Small intestine (tissue), 7 donors: ENCODE data around the gene PDCD4. TPM values are rescaled to one million over a fixed set of nuclear protein-coding genes. Genes with fewer than 3 reads are reported as not detected.
"Not testable (repeated sequence)": the region's sequence is repeated elsewhere in the genome, so short reads cannot be mapped to it uniquely, and the experiment has no call there.

ENCODE experiments used
- DNase-seq, 2 donors: peaks; one replicate each; pipeline versions ENCODE4 v3.0.0 to v3.0.0-alpha.2; 2013
- FAIRE-seq: peaks from 2 replicates; lab custom pipeline; 2012; peaks lifted over from hg19 to GRCh38; lab: Jason Lieb, UNC
- H3K27ac ChIP-seq, 3 donors: one replicate each; pipeline ENCODE4 v1.5.1; 2013; ENCODE audit warnings: low read length in 2 of 3, mild to moderate bottlenecking in 2 of 3, control low read depth in 1 of 3, inconsistent platforms in 1 of 3, low read depth in 1 of 3, moderate library complexity in 1 of 3
- H3K27me3 ChIP-seq, 3 donors: one replicate each; pipeline ENCODE4 v1.6.1; 2013; ENCODE audit warnings: low read length in 3 of 3, inconsistent platforms in 1 of 3; ENCODE audit not compliant: control insufficient read depth in 3 of 3, insufficient read depth in 3 of 3
- H3K36me3 ChIP-seq, 3 donors: one replicate each; pipeline ENCODE4 v1.6.1; 2013; ENCODE audit warnings: low read length in 3 of 3, inconsistent platforms in 1 of 3, low read depth in 1 of 3, mild to moderate bottlenecking in 1 of 3, moderate library complexity in 1 of 3; ENCODE audit not compliant: control insufficient read depth in 3 of 3, insufficient read depth in 2 of 3
- H3K4me1 ChIP-seq, 3 donors: one replicate each; pipeline ENCODE4 v1.6.1; 2013; ENCODE audit warnings: low read length in 2 of 3, inconsistent platforms in 1 of 3, low read depth in 1 of 3, mild to moderate bottlenecking in 1 of 3, moderate library complexity in 1 of 3; ENCODE audit not compliant: control insufficient read depth in 3 of 3, insufficient read depth in 2 of 3
- H3K4me3 ChIP-seq, 3 donors: one replicate each; pipeline ENCODE4 v1.5.1; 2013; ENCODE audit warnings: low read length in 3 of 3, control low read depth in 1 of 3, inconsistent platforms in 1 of 3, low read depth in 1 of 3, mild to moderate bottlenecking in 1 of 3, moderate library complexity in 1 of 3
- H3K9me3 ChIP-seq, 2 donors: one replicate each; pipeline ENCODE4 v1.6.1; 2013; ENCODE audit warnings: low read depth in 1 of 2, low read length in 1 of 2; ENCODE audit not compliant: control insufficient read depth in 2 of 2, insufficient read depth in 1 of 2
- WGBS, 3 donors: extraction: QIAGEN DNeasy Blood & Tissue Kit; methylation state at CpG; one replicate each; pipeline ENCODE4 v1.1.7; 2013; 5-methylcytosine and 5-hydroxymethylcytosine counted together
- polyA plus RNA-seq, 4 donors: library from polyadenylated mRNA; stranded (reverse) in 3 of 4; unstranded in 1 of 4; fragments of 200-250 nt in 3 of 4; fragments of 120-200 nt in 1 of 4; gene quantifications; one replicate each; pipeline versions ENCODE4 v1.2.1 to v1.2.3, GENCODE V29; 2013
- donor health status: healthy with polysubstance abuse.
- donor health status: control.
- donor health status: control.
- donor health status: Bipolar disorder and iron deficiency.
- donor health status: healthy.

The PDCD4 gene
- polyA plus RNA-seq, 4 donors: 111 to 346 (median 216) TPM

- H3K36me3 ChIP-seq: peaks cover 3 to 13% (median 11%) of the 10 kb centered on the region in 3 donors
- FAIRE-seq: no peak
- WGBS, 3 donors: 73 to 80% (median 75%) methylated on average over 3 of the region's 3 CpGs
These were observed 31.9 kb downstream of the PDCD4 start for GRCh38 chr10:110903280-110904278.

GRCh38 chr10:110910138-110910537 is 38.4 kb downstream of the PDCD4 start:
- Histone ChIP-seq H3K9me3 (no peaks in the 10 kb centered on the region), H3K27ac (no peak overlapping the region), H3K27me3 (no peaks in the 10 kb centered on the region), H3K36me3 (peaks cover 0 to 2% (median 0%) of the 10 kb centered on the region in 3 donors), H3K4me3 (no peak overlapping the region), H3K4me1 (no peaks in the 10 kb centered on the region)
- DNase-seq: no peak
- WGBS, 3 donors: 72 to 81% (median 76%) methylated on average over 4 of the region's 4 CpGs
- FAIRE-seq: no peak

More at GRCh38 chr10:110903280-110904278, 31.9 kb downstream of the PDCD4 start:
- no peaks in the 10 kb centered on the region for H3K9me3 ChIP-seq
- H3K4me3 ChIP-seq: no peak overlapping the region
- H3K27ac ChIP-seq: peak overlapping the region in 1 of 3 donors; percentile 39
- H3K4me1 ChIP-seq: no peaks in the 10 kb centered on the region
- DNase-seq: no peak
- no peaks in the 10 kb centered on the region for H3K27me3 ChIP-seq

GRCh38 chr10:110912374-110912773 is 40.6 kb downstream of the PDCD4 start:
- no peaks in the 10 kb centered on the region for H3K4me1 ChIP-seq
- no peak overlapping the region for H3K27ac ChIP-seq
- H3K9me3 ChIP-seq: no peaks in the 10 kb centered on the region
- no peaks in the 10 kb centered on the region for H3K27me3 ChIP-seq
- peaks cover 0 to 2% (median 0%) of the 10 kb centered on the region in 3 donors for H3K36me3 ChIP-seq
- DNase-seq: no peak
- 72 to 90% (median 77%) methylated on average over 3 of the region's 3 CpGs for WGBS, 3 donors
- no peak for FAIRE-seq
- no peak overlapping the region for H3K4me3 ChIP-seq

DNA sequence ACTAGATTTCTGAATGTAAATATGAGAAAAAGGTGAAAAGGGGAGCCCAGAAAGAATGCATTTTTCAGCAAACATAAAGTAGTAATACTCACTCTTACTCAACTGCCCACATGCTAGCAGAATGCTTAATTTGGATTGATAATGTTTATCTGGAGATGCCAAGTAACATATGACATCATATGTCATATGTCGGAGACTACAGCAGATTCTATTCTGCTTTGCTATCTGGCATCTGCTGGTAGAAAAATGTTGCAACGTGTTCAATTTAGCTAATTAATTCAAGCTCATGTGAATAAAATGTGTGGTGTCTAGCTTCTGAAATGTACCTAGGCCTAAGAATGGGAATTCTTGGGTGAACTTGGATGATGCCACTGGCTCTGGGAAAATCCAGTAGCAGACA is 42.7 kb downstream of the PDCD4 start:
- FAIRE-seq: no peak
- Histone ChIP-seq H3K9me3 (no peaks in the 10 kb centered on the region), H3K36me3 (peaks cover 0 to 2% (median 0%) of the 10 kb centered on the region in 3 donors), H3K27ac (no peak overlapping the region), H3K4me3 (no peak overlapping the region), H3K4me1 (peaks cover 0 to 3% (median 0%) of the 10 kb centered on the region in 3 donors), H3K27me3 (no peaks in the 10 kb centered on the region)
- WGBS, 3 donors: 84 to 88% (median 88%) methylated on average over 2 of the region's 2 CpGs
- DNase-seq: no peak

GRCh38 chr10:110915035-110915434 is 43.3 kb downstream of the PDCD4 start:
- Histone ChIP-seq H3K27me3 (no peaks in the 10 kb centered on the region), H3K4me3 (no peak overlapping the region), H3K36me3 (peaks cover 0 to 2% (median 0%) of the 10 kb centered on the region in 3 donors), H3K9me3 (no peaks in the 10 kb centered on the region), H3K4me1 (peaks cover 0 to 3% (median 0%) of the 10 kb centered on the region in 3 donors), H3K27ac (no peak overlapping the region)
- 88 to 94% (median 89%) methylated on average over 6 of the region's 6 CpGs for WGBS, 3 donors
- DNase-seq (no peak), FAIRE-seq (no peak)

DNA sequence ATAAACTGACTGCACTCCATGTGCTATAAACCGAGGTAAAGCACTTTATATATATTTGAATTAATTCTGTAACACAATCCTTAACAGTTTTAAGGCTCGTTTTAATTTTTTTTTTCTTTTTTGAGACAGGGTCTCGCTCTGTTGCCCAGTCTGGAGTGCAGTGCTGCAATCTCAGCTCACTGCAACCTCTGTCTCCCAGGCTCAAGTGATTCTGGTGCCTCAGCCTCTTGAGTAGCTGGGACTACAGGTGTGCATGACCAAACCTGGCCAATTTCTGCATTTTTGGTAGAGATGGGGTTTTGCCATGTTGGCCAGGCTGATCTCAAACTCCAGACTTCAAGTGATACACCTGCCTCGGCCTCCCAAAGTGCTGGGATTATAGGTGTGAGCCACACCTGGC is 43.9 kb downstream of the PDCD4 start:
- H3K4me1 ChIP-seq, FAIRE-seq: not testable (repeated sequence)

GRCh38 chr10:110916554-110917346 is 45.0 kb downstream of the PDCD4 start:
- FAIRE-seq: no peak
- H3K4me1 ChIP-seq: peaks cover 0 to 3% (median 0%) of the 10 kb centered on the region in 3 donors
- WGBS, 3 donors: 92 to 93% (median 92%) methylated on average over 3 of the region's 3 CpGs
- H3K36me3 ChIP-seq: peaks cover 0 to 2% (median 0%) of the 10 kb centered on the region in 3 donors
- DNase-seq: no peak
- H3K27ac ChIP-seq: no peak overlapping the region
- H3K4me3 ChIP-seq: no peak overlapping the region
- no peaks in the 10 kb centered on the region for H3K9me3 ChIP-seq
- no peaks in the 10 kb centered on the region for H3K27me3 ChIP-seq

More for the DNA sequence above, 43.9 kb downstream of the PDCD4 start:
- not testable (repeated sequence) for H3K9me3 ChIP-seq, H3K36me3 ChIP-seq, H3K27ac ChIP-seq, DNase-seq, H3K27me3 ChIP-seq, H3K4me3 ChIP-seq
- 68 to 88% (median 77%) methylated on average over 4 of the region's 4 CpGs for WGBS, 3 donors

DNA sequence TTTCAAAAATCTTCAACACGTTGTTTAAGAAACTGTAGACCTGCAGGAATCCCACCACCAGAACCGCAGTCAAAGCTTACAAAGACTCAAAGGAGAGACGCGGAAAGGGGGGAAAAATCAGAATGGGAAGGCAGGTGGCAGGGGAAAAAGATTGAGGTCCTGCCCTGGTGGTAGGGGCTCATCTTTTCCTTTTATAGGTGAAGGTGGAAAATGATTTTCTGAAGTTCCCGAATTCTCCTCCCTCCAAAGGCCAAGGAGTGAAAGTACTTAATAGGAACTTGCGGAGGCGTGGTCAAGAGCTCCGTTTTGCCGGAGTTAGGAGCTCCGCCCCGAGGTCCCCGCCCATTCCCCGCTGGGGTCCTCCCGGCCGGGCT is 46.5 kb downstream of the PDCD4 start:
- Histone ChIP-seq H3K27me3 (no peaks in the 10 kb centered on the region), H3K4me1 (peaks cover 0 to 3% (median 0%) of the 10 kb centered on the region in 3 donors), H3K27ac (peak overlapping the region; percentile 97 to 100 (median 99)), H3K4me3 (peak overlapping the region; percentile 62 to 83 (median 79)), H3K36me3 (peaks cover 0 to 2% (median 0%) of the 10 kb centered on the region in 3 donors), H3K9me3 (no peaks in the 10 kb centered on the region)
- FAIRE-seq (peak; percentile 67), DNase-seq (peak in 1 of 2 donors; percentile 97)
- 0 to 1% (median 1%) methylated on average over 15 of the region's 15 CpGs for WGBS, 3 donors
